Measurements from ENCODE around the gene P4HTM. TPM values are rescaled to one million over a fixed set of nuclear protein-coding genes. Genes with fewer than 3 reads are reported as not detected.
A peak's percentile ranks its signal among the peaks of the same experiment; 100 is the strongest.

The P4HTM gene
- total RNA-seq, 1 donor from 2014 or later, result 31.4 TPM

GRCh38 chr3:48974076-48974864, 15.8 kb upstream of the P4HTM start:
- Mint-ChIP-seq H3K4me3 (no peak overlapping the region), H3K36me3 (ENCODE audit: low read depth) (peaks cover 15% of the 10 kb centered on the region), H3K4me1 (no peaks in the 10 kb centered on the region), H3K9me3 (no peaks in the 10 kb centered on the region), H3K27ac (ENCODE audit: unreplicated experiment) (no peak overlapping the region), H3K27me3 (ENCODE audit: low read depth) (no peaks in the 10 kb centered on the region)
- no peak for DNase-seq (ENCODE audit: low read depth, low spot score)
- no peak for TF ChIP-seq CTCF (conservative IDR thresholded peaks at IDR 0.05)

DNA sequence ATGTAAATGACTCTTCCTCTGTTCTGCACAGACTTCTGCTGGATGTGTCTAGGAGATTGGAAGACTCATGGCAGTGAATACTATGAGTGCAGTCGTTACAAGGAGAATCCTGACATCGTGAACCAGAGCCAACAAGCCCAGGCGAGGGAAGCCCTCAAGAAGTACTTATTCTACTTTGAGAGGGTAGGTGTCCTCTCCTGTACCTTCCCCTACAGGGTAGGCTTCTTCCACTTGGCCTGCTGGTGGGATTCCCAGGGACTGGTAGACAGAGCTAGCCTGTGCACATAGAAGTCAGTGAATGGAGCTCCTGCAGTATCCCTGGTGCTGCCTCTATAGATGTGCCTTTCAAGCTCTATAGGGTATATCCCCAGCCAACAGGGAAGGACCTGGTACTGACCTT, 10.6 kb upstream of the P4HTM start:
- Mint-ChIP-seq H3K27me3 (ENCODE audit: low read depth) (no peaks in the 10 kb centered on the region), H3K4me1 (peaks cover 5% of the 10 kb centered on the region), H3K27ac (ENCODE audit: unreplicated experiment) (no peak overlapping the region), H3K9me3 (no peaks in the 10 kb centered on the region), H3K4me3 (no peak overlapping the region), H3K36me3 (ENCODE audit: low read depth) (peaks cover 14% of the 10 kb centered on the region)
- no peak for TF ChIP-seq CTCF (conservative IDR thresholded peaks at IDR 0.05)
- DNase-seq (ENCODE audit: low read depth, low spot score), result no peak

DNA sequence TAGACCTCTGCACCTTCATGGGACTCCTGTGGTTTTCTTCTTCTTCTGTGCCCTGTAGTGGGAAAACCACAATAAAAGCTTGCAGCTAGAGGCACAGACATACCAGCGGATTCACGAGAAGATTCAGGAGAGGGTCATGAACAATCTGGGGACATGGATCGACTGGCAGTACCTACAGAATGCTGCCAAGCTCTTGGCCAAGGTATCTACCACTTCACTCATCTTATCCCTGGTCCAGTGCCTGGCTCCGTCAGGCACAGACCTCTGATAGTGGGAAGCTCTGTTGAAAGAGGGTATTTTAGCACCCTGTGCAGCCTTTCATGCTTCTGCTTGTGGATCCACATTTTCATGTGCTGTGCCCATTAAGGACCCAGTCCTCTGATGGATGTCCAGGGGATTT, 9.7 kb upstream of the P4HTM start:
- H3K27me3 Mint-ChIP-seq (ENCODE audit: low read depth), result no peaks in the 10 kb centered on the region
- no peak for DNase-seq (ENCODE audit: low read depth, low spot score)
- H3K36me3 Mint-ChIP-seq (ENCODE audit: low read depth), result peaks cover 11% of the 10 kb centered on the region
- H3K4me1 Mint-ChIP-seq, result peaks cover 5% of the 10 kb centered on the region
- no peak for TF ChIP-seq CTCF (conservative IDR thresholded peaks at IDR 0.05)
- no peak overlapping the region for H3K4me3 Mint-ChIP-seq
- H3K9me3 Mint-ChIP-seq, result no peaks in the 10 kb centered on the region
- no peak overlapping the region for H3K27ac Mint-ChIP-seq (ENCODE audit: unreplicated experiment)

GRCh38 chr3:48982016-48982415, 8.0 kb upstream of the P4HTM start:
- TF ChIP-seq CTCF (conservative IDR thresholded peaks at IDR 0.05), result no peak
- H3K27me3 Mint-ChIP-seq (ENCODE audit: low read depth), result no peaks in the 10 kb centered on the region
- H3K36me3 Mint-ChIP-seq (ENCODE audit: low read depth), result peaks cover 11% of the 10 kb centered on the region
- H3K9me3 Mint-ChIP-seq, result no peaks in the 10 kb centered on the region
- no peak overlapping the region for H3K27ac Mint-ChIP-seq (ENCODE audit: unreplicated experiment)
- H3K4me3 Mint-ChIP-seq, result no peak overlapping the region
- no peak for DNase-seq (ENCODE audit: low read depth, low spot score)
- H3K4me1 Mint-ChIP-seq, result peaks cover 5% of the 10 kb centered on the region

DNA sequence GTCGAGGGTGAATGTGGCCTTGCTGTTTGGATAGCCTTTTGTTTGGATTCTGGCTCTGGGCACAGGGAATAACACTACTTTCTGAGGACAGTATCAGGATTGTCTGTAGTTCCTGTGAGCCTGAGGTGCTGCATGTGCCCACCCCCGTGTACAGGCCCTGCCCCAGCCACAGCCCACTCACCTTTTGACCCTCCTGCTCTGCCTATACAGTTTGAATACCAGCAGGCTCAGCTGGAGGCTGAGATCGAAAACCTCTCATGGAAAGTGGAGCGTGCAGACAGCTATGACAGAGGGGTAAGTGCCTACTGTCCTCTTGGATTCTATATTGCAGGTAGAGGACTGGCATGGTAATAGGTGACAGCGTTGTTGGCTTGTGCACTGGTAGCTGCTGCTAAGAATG, 7.4 kb upstream of the P4HTM start:
- Mint-ChIP-seq H3K27me3 (ENCODE audit: low read depth) (no peaks in the 10 kb centered on the region), H3K4me3 (peak overlapping the region; percentile 27), H3K4me1 (peaks cover 5% of the 10 kb centered on the region), H3K27ac (ENCODE audit: unreplicated experiment) (no peak overlapping the region), H3K9me3 (no peaks in the 10 kb centered on the region), H3K36me3 (ENCODE audit: low read depth) (peaks cover 11% of the 10 kb centered on the region)
- no peak for TF ChIP-seq CTCF (conservative IDR thresholded peaks at IDR 0.05)
- DNase-seq (ENCODE audit: low read depth, low spot score), result no peak
